ENCODE results near the gene MEST.
"Not testable (repeated sequence)": the region's sequence is repeated elsewhere in the genome, so short reads cannot be mapped to it uniquely, and the experiment has no call there.

Gene MEST

DNA sequence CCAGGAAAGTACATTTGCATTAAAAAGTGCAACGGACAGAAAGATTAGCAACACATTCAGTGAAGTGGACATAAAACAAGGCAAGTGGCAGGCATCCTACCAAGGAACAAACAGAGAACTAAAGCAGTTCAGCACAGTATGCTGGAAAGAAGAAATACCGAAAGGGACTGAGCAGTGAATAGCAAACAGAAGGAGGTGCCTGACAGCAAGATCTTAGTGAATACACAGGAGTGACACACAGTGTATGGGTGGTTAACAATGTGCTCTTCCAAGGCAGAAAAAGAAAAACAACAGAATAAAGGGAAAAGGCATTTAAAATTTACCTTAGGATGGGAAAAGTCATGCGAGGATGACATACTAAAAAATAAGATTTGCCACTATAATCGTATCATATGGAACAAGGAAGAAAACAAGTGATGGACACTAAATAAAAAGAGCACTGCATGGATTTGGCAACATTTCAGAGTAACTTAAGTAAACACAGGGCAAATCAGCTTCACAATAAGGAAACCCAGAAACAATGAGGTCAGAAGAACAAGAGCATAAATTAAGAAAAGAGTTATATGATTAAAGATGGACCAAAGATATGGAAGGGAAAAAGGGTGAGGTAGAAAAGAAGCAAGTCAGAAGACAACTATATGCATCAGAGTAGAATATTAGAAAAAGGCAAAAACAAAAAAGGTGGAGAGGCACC is 29.5 kb downstream of the MEST start:
- no peak for DNase-seq (ENCODE audit: low read depth, low spot score)

DNA sequence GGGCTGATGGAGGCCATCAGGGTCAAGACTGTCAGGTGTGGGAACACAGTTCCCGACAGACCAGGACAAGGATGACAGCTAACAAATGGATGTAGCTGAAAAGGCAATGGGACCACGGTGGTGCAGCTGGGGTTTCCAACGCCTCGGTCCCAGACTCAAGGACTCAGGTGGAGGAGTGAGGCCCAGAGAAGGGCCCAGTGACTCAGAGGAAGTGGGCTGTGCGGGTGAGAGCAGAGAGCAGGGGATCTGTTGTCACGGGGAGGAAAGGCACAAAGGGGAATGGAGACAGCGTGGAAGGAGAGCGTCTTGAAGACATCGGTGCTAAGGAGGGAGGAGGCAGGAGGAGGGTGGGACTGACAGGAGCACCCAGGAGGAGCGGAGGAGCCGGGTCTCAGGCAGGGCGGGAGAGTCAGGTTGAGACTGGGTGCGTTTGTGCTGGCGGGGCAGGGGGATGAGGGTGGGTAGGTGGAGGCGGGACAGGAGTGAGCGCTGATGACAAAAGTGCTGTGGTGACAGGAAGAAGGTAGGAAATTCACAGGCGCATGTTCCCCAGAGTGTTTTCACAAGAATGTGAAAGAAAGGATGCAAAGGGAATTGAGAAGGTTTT is 31.7 kb downstream of the MEST start:
- not testable (repeated sequence) for DNase-seq (ENCODE audit: low read depth, low spot score)

DNA sequence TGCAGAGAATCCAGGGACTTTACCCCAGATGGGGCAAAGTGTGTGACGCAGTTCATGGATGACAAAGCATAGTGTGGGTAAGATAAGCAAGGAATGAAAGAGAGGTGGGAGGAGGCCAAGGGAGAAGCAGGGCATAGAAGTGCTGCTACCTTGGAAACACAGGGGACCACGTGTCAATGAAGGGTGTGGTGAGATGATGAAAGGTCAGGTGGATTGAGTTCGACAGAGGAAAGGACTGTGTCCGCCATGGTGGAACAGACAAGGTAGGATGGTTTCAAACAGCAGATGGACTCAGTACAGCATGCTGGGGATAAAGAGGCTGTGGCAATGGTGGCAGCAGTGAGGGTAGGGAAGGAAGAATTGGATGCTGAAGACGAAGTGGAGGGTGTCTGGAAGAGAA is 32.7 kb downstream of the MEST start:
- DNase-seq (ENCODE audit: low read depth, low spot score) = no peak

DNA sequence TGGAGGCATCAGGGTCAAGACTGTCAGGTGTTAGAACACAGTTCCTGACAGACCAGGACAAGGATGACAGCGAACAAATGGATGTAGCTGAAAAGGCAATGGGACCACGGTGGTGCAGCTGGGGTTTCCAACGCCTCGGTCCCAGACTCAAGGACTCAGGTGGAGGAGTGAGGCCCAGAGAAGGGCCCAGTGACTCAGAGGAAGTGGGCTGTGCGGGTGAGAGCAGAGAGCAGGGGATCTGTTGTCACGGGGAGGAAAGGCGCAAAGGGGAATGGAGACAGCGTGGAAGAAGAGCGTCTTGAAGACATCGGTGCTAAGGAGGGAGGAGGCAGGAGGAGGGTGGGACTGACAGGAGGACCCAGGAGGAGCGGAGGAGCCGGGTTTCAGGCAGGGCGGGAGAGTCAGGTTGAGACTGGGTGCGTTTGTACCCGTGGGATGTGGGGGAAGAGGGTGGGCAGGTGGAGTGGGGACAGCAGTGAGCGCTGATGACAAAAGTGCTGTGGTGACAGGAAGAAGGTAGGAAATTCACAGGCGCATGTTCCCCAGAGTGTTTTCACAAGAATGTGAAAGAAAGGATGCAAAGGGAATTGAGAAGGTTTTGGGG is 36.0 kb downstream of the MEST start:
- not testable (repeated sequence) for DNase-seq (ENCODE audit: low read depth, low spot score)

DNA sequence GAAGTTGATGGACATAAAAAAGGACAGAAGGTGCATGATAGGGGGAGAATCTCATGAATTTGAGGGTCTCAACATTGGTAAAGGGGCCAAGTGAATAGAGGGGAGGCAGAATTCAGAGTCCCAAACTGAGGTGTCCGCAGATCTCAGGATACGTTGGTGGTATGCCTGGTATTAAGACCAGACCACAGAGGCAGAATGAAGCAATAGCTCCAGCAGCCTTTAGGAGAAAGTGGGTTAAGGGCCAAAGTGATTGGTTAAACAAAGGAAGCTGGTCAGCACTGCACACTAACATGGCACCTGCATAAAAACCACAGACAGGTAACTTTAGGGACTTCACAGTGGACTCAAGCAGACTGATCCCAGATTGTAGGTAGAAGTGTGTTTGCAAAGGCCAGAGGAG is 37.5 kb downstream of the MEST start:
- no peak for DNase-seq (ENCODE audit: low read depth, low spot score)

DNA sequence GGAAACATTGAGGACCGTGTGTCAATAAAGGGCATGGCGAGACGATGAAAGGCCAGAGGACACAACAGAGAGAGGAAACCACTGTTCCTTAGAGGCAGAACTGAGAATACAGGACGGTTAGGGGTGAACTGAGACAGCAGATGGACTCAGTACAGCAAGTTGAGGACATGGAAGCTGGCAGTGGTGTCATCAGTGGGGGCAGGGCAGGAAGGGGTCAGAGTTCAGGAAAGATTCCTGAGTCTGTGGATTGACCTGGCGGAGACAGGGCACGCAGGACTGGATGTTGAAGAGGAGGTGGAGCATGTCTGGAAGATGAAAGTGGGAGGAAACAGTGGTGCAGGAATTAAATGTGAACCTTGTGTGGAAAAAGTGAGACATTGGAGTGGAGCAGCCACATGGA is 46.0 kb downstream of the MEST start:
- not testable (repeated sequence) for DNase-seq (ENCODE audit: low read depth, low spot score)

DNA sequence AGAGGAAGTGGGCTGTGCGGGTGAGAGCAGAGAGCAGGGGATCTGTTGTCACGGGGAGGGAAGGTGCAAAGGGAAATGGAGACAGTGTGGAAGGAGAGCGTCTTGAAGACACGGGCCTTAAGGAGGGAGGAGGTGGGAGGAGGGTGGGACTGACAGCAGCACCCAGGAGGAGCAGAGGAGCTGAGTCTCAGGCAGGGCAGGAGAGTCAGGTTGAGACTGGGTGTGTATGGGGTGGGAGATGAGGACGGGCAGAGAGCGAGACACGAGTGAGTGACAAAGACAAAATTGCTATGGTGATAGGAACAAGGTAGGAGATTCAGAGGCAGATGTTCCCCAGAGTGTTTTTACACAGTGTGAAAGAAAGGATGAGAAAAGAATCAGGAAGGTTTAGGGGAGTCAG is 49.4 kb downstream of the MEST start:
- DNase-seq (ENCODE audit: low read depth, low spot score) = not testable (repeated sequence)

DNA sequence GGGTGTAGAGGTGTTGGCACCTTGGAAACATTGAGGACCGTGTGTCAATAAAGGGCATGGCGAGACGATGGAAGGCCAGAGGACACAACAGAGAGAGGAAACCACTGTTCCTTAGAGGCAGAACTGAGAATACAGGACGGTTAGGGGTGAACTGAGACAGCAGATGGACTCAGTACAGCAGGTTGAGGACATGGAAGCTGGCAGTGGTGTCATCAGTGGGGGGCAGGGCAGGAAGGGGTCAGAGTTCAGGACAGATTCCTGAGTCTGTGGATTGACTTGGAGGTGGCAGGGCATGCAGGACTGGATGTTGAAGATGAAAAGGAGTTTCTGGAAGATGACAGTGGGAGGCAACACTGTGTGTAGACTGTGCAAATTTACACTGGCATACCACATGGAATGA is 50.4 kb downstream of the MEST start:
- DNase-seq (ENCODE audit: low read depth, low spot score) = not testable (repeated sequence)

DNA sequence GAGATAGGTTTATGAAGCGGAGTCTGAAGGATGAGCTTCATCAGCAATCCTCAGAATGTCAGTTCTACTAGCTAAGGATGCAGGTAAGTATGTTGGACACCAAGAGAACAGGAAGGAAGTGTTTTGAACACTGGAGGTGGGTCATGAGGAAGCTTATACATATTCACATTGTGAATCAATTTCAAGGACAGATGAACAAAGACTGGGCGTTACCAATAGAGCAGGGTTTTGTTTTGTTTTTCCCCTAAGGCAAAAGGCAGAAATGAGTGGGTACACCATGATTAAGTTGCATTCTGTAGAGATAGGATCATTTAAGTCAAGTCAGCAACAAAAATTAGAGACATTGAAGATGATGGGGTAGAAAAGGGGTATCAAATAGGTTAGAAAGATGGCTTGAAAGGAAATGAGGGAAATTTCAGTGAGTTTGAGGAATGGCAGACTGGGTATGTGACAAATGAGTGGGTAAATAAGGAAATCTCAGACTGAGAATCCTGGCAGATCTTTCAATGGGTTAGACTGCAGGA is 51.7 kb downstream of the MEST start:
- no peak for DNase-seq (ENCODE audit: low read depth, low spot score)

DNA sequence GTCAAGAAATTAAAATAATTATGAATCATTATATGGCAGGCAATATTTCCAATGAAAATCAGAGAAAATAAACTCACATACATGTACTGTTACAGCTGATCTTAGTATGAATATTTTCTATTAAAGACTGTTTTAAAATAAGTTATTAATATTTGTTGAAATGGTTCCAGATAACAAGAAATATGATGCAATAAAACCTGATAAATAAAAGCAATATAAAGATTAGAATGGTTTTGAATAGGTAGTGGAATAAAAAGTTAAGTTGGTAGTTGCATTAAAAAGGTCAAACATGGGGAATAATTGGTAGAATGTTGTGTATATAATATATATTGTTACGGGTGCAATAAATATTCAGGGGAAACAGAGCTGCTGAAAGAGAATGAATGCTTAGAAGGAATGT is 52.5 kb downstream of the MEST start:
- DNase-seq (ENCODE audit: low read depth, low spot score) = no peak

DNA sequence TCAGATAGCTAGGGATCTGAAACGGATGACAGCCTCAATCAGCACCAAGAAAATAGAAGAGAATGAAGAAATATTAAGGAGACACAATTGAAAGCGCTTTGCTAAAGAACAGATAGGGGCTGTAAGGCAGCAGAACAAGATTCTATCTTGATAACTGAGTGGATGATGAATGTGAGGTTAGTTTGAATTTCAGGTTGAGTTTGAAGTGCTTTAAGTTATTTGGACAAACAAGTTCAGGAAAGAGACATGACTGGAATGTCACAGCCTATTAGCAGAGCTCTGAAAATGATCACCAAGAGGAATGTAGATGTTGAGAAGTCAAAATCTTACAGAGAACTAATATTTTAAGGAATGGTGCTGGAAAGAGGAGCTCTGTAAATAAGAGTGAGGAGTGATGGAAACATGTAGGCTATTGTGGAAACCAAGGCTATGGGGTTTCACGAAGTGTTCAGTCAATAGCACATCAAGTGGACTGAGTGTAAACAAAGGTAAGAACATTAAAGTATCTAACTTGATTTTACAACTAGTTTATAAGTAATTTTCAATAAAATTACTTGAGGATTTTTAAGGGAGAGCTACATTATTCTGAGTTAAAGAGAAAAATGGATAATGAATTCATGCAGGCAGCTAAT is 61.6 kb downstream of the MEST start:
- no peak for DNase-seq (ENCODE audit: low read depth, low spot score)

DNA sequence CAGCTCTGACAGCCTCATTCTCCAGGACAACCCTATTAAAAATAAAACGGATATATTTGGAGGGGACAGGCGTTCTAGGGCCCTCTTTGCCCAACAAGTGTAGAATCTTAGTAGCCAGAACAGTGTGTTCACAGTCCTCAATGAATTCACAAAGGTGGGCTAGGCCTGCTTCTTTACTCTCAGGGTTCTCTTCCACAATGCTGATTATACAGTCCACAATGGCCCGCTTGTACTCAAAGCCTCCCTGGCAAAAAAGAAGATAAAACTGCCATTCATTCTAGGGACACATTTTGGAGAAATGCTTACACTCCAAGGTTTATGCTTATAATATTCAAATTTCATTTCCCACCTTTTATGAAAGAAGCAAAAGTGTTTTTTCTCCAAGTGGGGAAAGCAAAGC is 62.6 kb downstream of the MEST start:
- DNase-seq (ENCODE audit: low read depth, low spot score) = no peak
